Sigmoid colon (tissue), 7 donors: ENCODE measurements around the gene HINT2. TPM values are rescaled to one million over a fixed set of nuclear protein-coding genes. Genes with fewer than 3 reads are reported as not detected.

Source experiments
- DNase-seq: peaks from one replicate; pipeline ENCODE4 v3.0.0-alpha.2; 2019
- H3K27ac ChIP-seq, 4 donors: fragments of 200-600 bp; sonication (generic); one replicate each; pipeline ENCODE4 v1.5.1; 2016 to 2019; ENCODE audit warnings: mild to moderate bottlenecking in 1 of 4
- H3K27me3 ChIP-seq, 3 donors: fragments of 200-600 bp; sonication (generic); one replicate each; pipeline ENCODE4 v1.5.1; 2019; ENCODE audit warnings: mild to moderate bottlenecking in 1 of 3
- H3K36me3 ChIP-seq, 4 donors: fragments of 200-600 bp; sonication (generic); one replicate each; pipeline ENCODE4 v1.5.1; 2016 to 2019
- H3K4me1 ChIP-seq, 4 donors: fragments of 200-600 bp; sonication (generic); one replicate each; pipeline ENCODE4 v1.5.1; 2017 to 2019
- H3K4me3 ChIP-seq, 4 donors: fragments of 200-600 bp; sonication (generic); one replicate each; pipeline ENCODE4 v1.5.1; 2017 to 2019; ENCODE audit warnings: mild to moderate bottlenecking in 2 of 4, moderate library complexity in 1 of 4
- H3K9me3 ChIP-seq, 4 donors: fragments of 200-600 bp in 3 of 4; sonication (generic) in 3 of 4; one replicate each; pipeline versions ENCODE4 v1.5.1 to v1.6.1; 2013 to 2019
- EP300 ChIP-seq, 4 donors: sonication (generic); formaldehyde crosslinking; IDR thresholded peaks; one replicate each; pipeline ENCODE4 v1.6.1; 2017; ENCODE audit warnings: antibody characterized with exemption in 4 of 4
- POLR2A ChIP-seq, 2 donors: fragments of 450-650 bp; IDR thresholded peaks; one replicate each; pipeline ENCODE4 v1.6.1; 2016; ENCODE audit warnings: antibody characterized with exemption in 2 of 2, mild to moderate bottlenecking in 2 of 2, moderate library complexity in 2 of 2
- POLR2AphosphoS5 ChIP-seq, 4 donors: sonication (generic); formaldehyde crosslinking; IDR thresholded peaks; one replicate each; pipeline ENCODE4 v1.6.1; 2017; ENCODE audit warnings: antibody characterized with exemption in 4 of 4
- WGBS, 2 donors: extraction: QIAGEN DNeasy Blood & Tissue Kit; methylation state at CpG; one replicate each; pipeline ENCODE4 v1.1.7; 2013; 5-methylcytosine and 5-hydroxymethylcytosine counted together
- intact Hi-C: fragments of 100-400 bp; cut with DNase I; formaldehyde crosslinking; loops from one replicate; pipeline ENCODE4 v1.15.1; 2023
- polyA plus RNA-seq, 3 donors: library from polyadenylated mRNA; stranded (reverse); fragments of 200-250 nt; gene quantifications; one replicate each; pipeline ENCODE4 v1.2.3, GENCODE V29; 2013
- total RNA-seq, 4 donors: library from RNA; depleted of rRNA; stranded (reverse); fragments of >200 nt; gene quantifications; one replicate each; pipeline ENCODE4 v1.1.0, GENCODE V29; 2016
- TF ChIP-seq, protein P1 (sequence below), 4 experiments: fragments of 450-650 bp in 3 of 4; fragments of 200-600 bp in 1 of 4; IDR thresholded peaks; one replicate each; pipeline ENCODE4 v1.5.1; 2016 to 2019; ENCODE audit warnings: antibody characterized with exemption in 4 of 4, mild to moderate bottlenecking in 3 of 4, moderate library complexity in 2 of 4
- donor health status: healthy with polysubstance abuse.
- donor health status: Bipolar disorder and iron deficiency.
- donor health status: healthy.

HINT2 gene
- total and polyA plus RNA-seq, 7 donors = 23.5 to 125 (median 42.8) TPM

DNA sequence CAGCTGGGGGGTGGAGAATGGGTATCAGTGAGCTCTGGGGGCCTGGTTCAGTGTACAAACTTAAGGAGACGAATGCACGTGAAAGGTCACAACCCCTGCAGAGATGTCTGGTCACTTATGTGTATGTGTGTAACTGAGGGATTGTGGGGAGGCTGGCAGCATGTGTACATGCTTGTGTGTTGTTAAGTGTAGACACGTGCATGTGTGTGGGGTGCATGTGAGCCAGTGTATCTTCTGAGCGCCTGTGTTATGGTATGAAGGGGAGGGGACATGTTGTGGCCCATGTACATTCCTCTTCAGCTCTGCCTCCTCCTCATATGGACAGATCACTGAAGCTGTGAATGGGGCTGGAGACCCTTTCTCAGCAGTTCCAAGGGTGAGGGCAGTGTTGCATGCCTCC, 16.2 kb upstream of the HINT2 start:
- DNase-seq = peak; percentile 42
- intact Hi-C loops = no loop called here
- 83 to 94% methylated on average over 4 of the region's 4 CpGs for WGBS, 2 donors
- H3K4me3 ChIP-seq = no peak overlapping the region
- no peaks in the 10 kb centered on the region for H3K27me3 ChIP-seq
- TF ChIP-seq EP300 (IDR thresholded peaks at IDR 0.05) = no peak
- H3K27ac ChIP-seq = no peak overlapping the region
- peaks cover 0 to 11% (median 0%) of the 10 kb centered on the region in 4 donors for H3K36me3 ChIP-seq
- H3K4me1 ChIP-seq = peaks cover 0 to 44% (median 34%) of the 10 kb centered on the region in 4 donors
- H3K9me3 ChIP-seq = no peaks in the 10 kb centered on the region

DNA sequence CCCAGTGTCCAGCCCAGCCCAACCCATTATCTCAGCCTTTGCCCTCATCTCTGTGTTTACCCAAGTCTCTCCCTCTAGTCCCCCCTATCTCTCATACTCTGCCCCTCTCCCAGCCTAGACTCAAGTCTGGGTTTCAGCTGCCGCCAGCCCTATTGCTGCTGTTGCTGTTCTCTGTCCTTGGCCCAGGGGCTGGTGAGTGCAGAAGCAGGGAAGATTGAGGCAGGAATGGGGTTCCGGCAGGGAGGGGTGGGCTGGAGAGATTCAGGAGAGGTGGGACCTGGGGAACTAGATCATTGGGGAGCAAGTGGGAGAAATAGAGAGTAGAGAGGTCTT, 14.9 kb upstream of the HINT2 start:
- Histone ChIP-seq H3K27me3 (no peaks in the 10 kb centered on the region), H3K36me3 (no peaks in the 10 kb centered on the region), H3K27ac (peak overlapping the region; percentile 93 to 99 (median 98)), H3K9me3 (no peaks in the 10 kb centered on the region), H3K4me3 (peak overlapping the region; percentile 52 to 95 (median 91)), H3K4me1 (peaks cover 0 to 44% (median 34%) of the 10 kb centered on the region in 4 donors)
- TF ChIP-seq, protein P1, sequence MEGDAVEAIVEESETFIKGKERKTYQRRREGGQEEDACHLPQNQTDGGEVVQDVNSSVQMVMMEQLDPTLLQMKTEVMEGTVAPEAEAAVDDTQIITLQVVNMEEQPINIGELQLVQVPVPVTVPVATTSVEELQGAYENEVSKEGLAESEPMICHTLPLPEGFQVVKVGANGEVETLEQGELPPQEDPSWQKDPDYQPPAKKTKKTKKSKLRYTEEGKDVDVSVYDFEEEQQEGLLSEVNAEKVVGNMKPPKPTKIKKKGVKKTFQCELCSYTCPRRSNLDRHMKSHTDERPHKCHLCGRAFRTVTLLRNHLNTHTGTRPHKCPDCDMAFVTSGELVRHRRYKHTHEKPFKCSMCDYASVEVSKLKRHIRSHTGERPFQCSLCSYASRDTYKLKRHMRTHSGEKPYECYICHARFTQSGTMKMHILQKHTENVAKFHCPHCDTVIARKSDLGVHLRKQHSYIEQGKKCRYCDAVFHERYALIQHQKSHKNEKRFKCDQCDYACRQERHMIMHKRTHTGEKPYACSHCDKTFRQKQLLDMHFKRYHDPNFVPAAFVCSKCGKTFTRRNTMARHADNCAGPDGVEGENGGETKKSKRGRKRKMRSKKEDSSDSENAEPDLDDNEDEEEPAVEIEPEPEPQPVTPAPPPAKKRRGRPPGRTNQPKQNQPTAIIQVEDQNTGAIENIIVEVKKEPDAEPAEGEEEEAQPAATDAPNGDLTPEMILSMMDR (IDR thresholded peaks at IDR 0.05) = no peak
- TF ChIP-seq POLR2A (IDR thresholded peaks at IDR 0.05) (no peak), POLR2AphosphoS5 (IDR thresholded peaks at IDR 0.05) (no peak), EP300 (IDR thresholded peaks at IDR 0.05) (no peak)
- intact Hi-C loops = loop anchor here (2.0 kb wide), 3 partner anchors 15 to 53 kb away; partner anchors contain the start of genes HINT2 and NPR2
- 29 to 49% methylated on average over 2 of the region's 2 CpGs for WGBS, 2 donors
- DNase-seq = no peak

DNA sequence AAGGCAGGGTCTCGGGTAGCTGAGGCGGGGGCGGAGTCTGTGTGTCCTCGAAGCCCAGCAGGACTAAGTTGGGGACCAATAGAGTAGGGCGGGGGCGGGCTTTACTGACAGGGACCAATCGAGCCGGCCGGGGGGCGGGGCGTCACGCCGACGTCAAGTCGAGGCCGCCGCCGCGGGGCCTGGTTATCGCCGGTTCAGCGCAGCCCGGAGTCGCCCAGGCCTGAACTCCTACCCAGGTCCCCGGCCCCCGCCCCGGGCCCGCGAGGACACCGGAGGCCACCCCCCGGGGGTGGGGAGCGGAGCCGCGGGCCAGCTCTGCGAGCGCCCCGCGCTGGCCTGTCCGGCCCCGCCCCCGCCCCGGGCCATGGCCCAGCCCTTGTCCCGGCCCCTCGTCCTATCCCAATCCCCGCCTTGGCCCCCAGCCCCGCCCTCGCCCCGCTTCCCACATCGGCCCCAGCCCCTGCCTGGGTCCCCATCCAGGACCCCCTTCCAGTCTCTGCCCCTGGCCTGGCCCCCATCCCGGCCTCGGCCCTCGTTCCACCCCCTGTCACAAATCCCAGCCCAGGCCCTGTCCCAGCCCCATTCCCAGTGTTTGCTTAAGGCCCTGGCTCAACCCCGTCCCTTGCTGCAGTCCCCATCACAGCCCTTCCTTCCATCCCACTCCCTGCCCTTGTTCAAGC, 14.4 kb upstream of the HINT2 start, which contains the start of gene TMEM8B:
Gene TMEM8B (plus strand): TSS at position 145 of the 680 bp plus-strand sequence. CDS start 220 bp downstream, at position 365.
- Histone ChIP-seq H3K36me3 (no peaks in the 10 kb centered on the region), H3K4me3 (peak within 1 kb of the TSS; percentile 52 to 95 (median 91)), H3K4me1 (peaks cover 0 to 44% (median 34%) of the 10 kb centered on the region in 4 donors), H3K27me3 (no peaks in the 10 kb centered on the region), H3K9me3 (no peaks in the 10 kb centered on the region), H3K27ac (peak within 1 kb of the TSS; percentile 93 to 99 (median 98))
- TF ChIP-seq, protein P1 (IDR thresholded peaks at IDR 0.05) = no peak
- peak in 1 of 2 donors; percentile 21 for TF ChIP-seq POLR2A (IDR thresholded peaks at IDR 0.05)
- peak; percentile 40 to 84 (median 62) for TF ChIP-seq POLR2AphosphoS5 (IDR thresholded peaks at IDR 0.05)
- DNase-seq = peak; percentile 99
- intact Hi-C loops = loop anchor here (2.0 kb wide), 3 partner anchors 14 to 54 kb away; partner anchors contain the start of genes HINT2 and NPR2
- 1 to 2% methylated on average over 53 of the region's 53 CpGs for WGBS, 2 donors

DNA sequence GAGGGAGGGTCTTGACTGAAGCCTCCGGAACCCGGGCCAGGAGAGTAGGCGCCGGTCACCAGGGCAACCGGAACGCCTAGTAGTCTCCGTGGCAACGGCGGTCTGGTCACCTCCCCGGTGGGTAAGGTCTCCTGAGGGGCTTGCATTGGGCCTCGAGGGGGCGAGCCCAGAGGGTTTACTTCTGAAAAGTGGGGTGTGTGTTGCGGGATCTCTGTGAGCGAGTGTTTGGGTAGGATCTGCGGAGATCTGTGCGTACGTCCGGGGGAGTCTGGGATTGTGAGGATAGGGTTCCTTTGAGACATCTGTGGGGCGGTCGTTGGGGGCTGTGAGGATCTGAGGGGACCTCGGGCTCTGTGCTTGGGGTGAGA, 13.9 kb upstream of the HINT2 start, which contains the start of gene FAM221B:
Gene FAM221B (minus strand): TSS at position 17 of the 368 bp plus-strand sequence. CDS start 2,571 bp downstream, outside the sequence.
- Histone ChIP-seq H3K9me3 (no peaks in the 10 kb centered on the region), H3K27ac (peak within 1 kb of the TSS; percentile 93 to 99 (median 98)), H3K4me3 (peak within 1 kb of the TSS; percentile 52 to 95 (median 91)), H3K27me3 (no peaks in the 10 kb centered on the region), H3K4me1 (peaks cover 0 to 41% (median 31%) of the 10 kb centered on the region in 4 donors), H3K36me3 (no peaks in the 10 kb centered on the region)
- DNase-seq = no peak
- no peak for TF ChIP-seq POLR2AphosphoS5 (IDR thresholded peaks at IDR 0.05)
- TF ChIP-seq EP300 (IDR thresholded peaks at IDR 0.05) = no peak
- TF ChIP-seq POLR2A (IDR thresholded peaks at IDR 0.05) = no peak
- TF ChIP-seq, protein P1 (IDR thresholded peaks at IDR 0.05) = no peak
- WGBS, 2 donors = 0 to 1% methylated on average over 21 of the region's 21 CpGs
- intact Hi-C loops = loop anchor here (2.0 kb wide), 3 partner anchors 14 to 54 kb away; partner anchors contain the start of genes HINT2 and NPR2

DNA sequence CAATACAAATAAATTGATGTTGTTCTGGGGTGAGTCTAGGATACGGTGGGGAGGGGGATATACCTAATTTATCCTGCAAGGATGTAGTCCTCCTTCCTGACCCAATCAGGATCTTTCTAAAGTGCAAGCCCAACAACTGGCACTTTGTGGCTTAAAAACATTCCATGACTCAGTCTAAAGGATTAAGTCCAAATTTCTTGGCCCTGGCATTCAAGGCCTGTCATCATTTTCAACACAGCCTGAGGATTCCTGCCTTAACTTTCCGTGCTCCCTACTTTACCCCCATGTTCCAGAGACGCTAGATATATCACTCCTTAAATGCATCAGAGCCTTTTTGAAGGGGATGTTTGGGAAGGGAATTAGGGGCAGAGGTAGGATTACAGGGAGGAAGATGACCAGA, 12.6 kb upstream of the HINT2 start:
- Histone ChIP-seq H3K27me3 (no peaks in the 10 kb centered on the region), H3K4me1 (peaks cover 0 to 30% (median 24%) of the 10 kb centered on the region in 4 donors), H3K36me3 (no peaks in the 10 kb centered on the region), H3K27ac (peak overlapping the region in 1 of 4 donors; percentile 93), H3K4me3 (no peak overlapping the region), H3K9me3 (no peaks in the 10 kb centered on the region)
- no peak for DNase-seq
- intact Hi-C loops = no loop called here
- TF ChIP-seq POLR2AphosphoS5 (IDR thresholded peaks at IDR 0.05) = no peak
- no peak for TF ChIP-seq POLR2A (IDR thresholded peaks at IDR 0.05)
- TF ChIP-seq, protein P1 (IDR thresholded peaks at IDR 0.05) = no peak
- TF ChIP-seq EP300 (IDR thresholded peaks at IDR 0.05) = no peak
- 87 to 89% methylated on average over 3 of the region's 3 CpGs for WGBS, 2 donors
